ENCODE measurements around the gene PPP2R5C. TPM values are rescaled to one million over a fixed set of nuclear protein-coding genes. Genes with fewer than 3 reads are reported as not detected.
A peak's percentile ranks its signal among the peaks of the same experiment; 100 is the strongest.

Gene PPP2R5C
- total RNA-seq, 2 experiments from 2014 or later, result 238 to 242 TPM

DNA sequence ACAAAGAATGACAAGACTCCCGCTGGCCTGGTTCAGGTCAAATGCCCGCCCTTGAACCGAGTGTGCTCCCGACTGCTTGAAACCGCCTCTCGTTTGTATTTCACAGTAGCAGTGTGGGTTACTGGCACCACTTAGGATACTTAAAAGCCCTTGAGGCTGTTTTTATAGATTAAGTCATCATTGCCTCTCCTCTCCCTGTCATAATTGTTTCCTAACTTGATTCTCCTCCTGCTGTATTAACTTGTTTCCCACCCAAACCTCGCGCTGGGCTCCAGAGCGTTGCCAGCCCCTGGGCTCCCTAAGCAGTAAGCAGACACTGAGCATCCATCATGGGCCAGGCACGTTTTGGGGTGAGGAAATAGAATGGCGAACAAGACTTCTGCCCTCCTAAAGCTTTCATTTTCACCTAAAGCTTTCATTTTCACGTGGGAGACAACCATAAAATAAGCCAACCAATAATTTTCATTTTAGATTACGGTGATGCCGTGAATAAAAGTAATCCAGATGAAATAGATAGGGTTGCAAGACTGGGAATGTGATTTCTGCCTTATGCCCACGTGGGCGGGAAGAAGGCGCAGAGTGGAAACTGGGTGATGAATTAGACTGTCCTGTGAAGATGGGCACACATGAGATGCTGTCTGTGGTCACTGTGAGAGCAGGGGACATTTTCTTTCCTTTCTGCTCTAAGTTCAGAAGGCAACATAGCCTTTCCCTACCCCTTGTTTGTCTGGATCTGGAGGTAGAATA lies 97.5 kb downstream of the PPP2R5C start:
- Mint-ChIP-seq H3K4me1 (ENCODE audit: low read depth) (peaks cover 76% of the 10 kb centered on the region), H3K36me3 (ENCODE audit: low read depth) (peaks cover 49% of the 10 kb centered on the region), H3K9me3 (no peaks in the 10 kb centered on the region), H3K4me3 (peak overlapping the region; percentile 55), H3K27me3 (no peaks in the 10 kb centered on the region), H3K27ac (peak overlapping the region; percentile 92)
- intact Hi-C loops (cut with micrococcal nuclease), result no loop called here
- no peak for DNase-seq
- ChIA-PET CTCF (interaction anchor here (1.8 to 3.6 kb wide), 2 partner anchors 14 to 88 kb away, joined by 5 to 11 read pairs; no protein-coding TSS in a partner anchor), POLR2A (interaction anchor here (0.9 to 1.2 kb wide), 3 partner anchors 8 to 16 kb away, joined by 4 read pairs; no protein-coding TSS in a partner anchor)
- no peak for TF ChIP-seq CTCF (IDR thresholded peaks at IDR 0.05)
- ATAC-seq, result peak; percentile 37

GRCh38 chr14:101859538-101859902 lies 98.0 kb downstream of the PPP2R5C start:
- POLR2A ChIA-PET, result interaction anchor here (0.6 to 1.2 kb wide), 5 partner anchors 8 to 32 kb away, joined by 3 to 4 read pairs (median 4); no protein-coding TSS in a partner anchor
- Mint-ChIP-seq H3K27me3 (no peaks in the 10 kb centered on the region), H3K36me3 (ENCODE audit: low read depth) (peaks cover 51% of the 10 kb centered on the region), H3K27ac (peak overlapping the region; percentile 92), H3K4me3 (peak overlapping the region; percentile 55), H3K4me1 (ENCODE audit: low read depth) (peaks cover 71% of the 10 kb centered on the region), H3K9me3 (no peaks in the 10 kb centered on the region)
- CTCF ChIA-PET, result interaction anchor here (1.8 to 3.6 kb wide), 2 partner anchors 15 to 89 kb away, joined by 5 to 11 read pairs; no protein-coding TSS in a partner anchor
- intact Hi-C loops (cut with micrococcal nuclease), result no loop called here
- TF ChIP-seq CTCF (IDR thresholded peaks at IDR 0.05), result no peak
- DNase-seq, result no peak
- peak; percentile 57 for ATAC-seq

- Mint-ChIP-seq H3K36me3 (ENCODE audit: low read depth) (peaks cover 51% of the 10 kb centered on the region), H3K4me3 (no peak overlapping the region), H3K4me1 (ENCODE audit: low read depth) (peaks cover 68% of the 10 kb centered on the region), H3K9me3 (no peaks in the 10 kb centered on the region), H3K27me3 (no peaks in the 10 kb centered on the region), H3K27ac (peak overlapping the region; percentile 92)
- DNase-seq (no peak), ATAC-seq (peak; percentile 26)
- ChIA-PET POLR2A (interaction anchor here (0.6 to 1.2 kb wide), 5 partner anchors 9 to 32 kb away, joined by 3 to 4 read pairs (median 4); no protein-coding TSS in a partner anchor), CTCF (interaction anchor here (1.8 to 3.6 kb wide), 2 partner anchors 15 to 89 kb away, joined by 5 to 11 read pairs; no protein-coding TSS in a partner anchor)
- intact Hi-C loops (cut with micrococcal nuclease), result no loop called here
- no peak for TF ChIP-seq CTCF (IDR thresholded peaks at IDR 0.05)
These were observed 98.4 kb downstream of the PPP2R5C start for GRCh38 chr14:101859958-101860357.

DNA sequence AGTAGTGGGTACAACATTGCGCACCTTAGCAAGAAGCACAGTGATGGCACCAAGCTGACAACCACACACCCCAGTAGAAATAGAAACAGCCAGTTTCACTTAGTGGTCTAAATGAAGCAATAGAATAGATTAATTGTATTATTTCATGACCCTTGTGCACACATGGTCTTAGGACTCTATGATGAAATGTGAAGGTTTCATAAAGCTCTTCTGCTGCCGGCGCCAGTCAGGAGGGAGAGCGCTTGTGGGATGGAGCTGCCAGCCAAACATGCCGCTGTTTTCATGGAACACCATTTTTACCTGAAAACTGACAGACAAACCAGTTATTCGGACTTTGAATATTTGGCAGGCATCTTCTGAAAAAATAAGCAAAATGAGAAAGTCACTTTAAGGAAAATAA lies 100.0 kb downstream of the PPP2R5C start:
- Mint-ChIP-seq H3K4me1 (ENCODE audit: low read depth) (peaks cover 55% of the 10 kb centered on the region), H3K4me3 (no peak overlapping the region), H3K27ac (peak overlapping the region; percentile 13), H3K36me3 (ENCODE audit: low read depth) (peaks cover 50% of the 10 kb centered on the region), H3K9me3 (no peaks in the 10 kb centered on the region), H3K27me3 (no peaks in the 10 kb centered on the region)
- DNase-seq, result no peak
- ChIA-PET POLR2A (interaction anchor here (0.9 to 1.3 kb wide), 3 partner anchors 15 to 38 kb away, joined by 3 to 6 read pairs (median 4); no protein-coding TSS in a partner anchor), CTCF (interaction anchor here (1.6 to 3.6 kb wide), 3 partner anchors 14 to 17 kb away, joined by 4 to 11 read pairs (median 6); no protein-coding TSS in a partner anchor)
- ATAC-seq, result no peak
- TF ChIP-seq CTCF (IDR thresholded peaks at IDR 0.05), result no peak
- intact Hi-C loops (cut with micrococcal nuclease), result no loop called here

DNA sequence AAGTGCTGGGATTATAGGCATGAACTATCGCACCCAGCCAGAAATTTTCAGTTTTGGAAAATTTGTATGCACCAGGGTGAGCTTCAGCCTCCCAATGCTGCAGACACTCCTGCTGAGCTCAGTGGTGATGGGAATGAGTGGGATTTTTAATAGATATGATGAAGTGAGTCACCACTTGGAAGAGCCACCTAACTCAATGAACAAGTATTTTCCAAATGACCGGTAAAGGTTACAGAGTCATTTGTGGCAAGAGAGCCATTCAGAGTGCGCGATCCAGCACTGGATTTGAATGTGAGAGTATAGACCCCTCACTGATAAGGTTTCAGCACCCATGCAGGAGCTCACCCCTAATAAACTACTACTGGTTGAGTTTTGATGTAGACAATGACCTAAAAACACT lies 100.7 kb downstream of the PPP2R5C start:
- ATAC-seq, result no peak
- H3K36me3 Mint-ChIP-seq (ENCODE audit: low read depth), result peaks cover 44% of the 10 kb centered on the region
- POLR2A ChIA-PET, result interaction anchor here (1.1 to 1.5 kb wide), 4 partner anchors 13 to 41 kb away, joined by 3 to 6 read pairs (median 4); no protein-coding TSS in a partner anchor

More for the DNA sequence above, 100.7 kb downstream of the PPP2R5C start:
- peaks cover 49% of the 10 kb centered on the region for H3K4me1 Mint-ChIP-seq (ENCODE audit: low read depth)
- H3K27me3 Mint-ChIP-seq, result no peaks in the 10 kb centered on the region
- no peaks in the 10 kb centered on the region for H3K9me3 Mint-ChIP-seq
- CTCF ChIA-PET, result interaction anchor here (1.6 to 3.6 kb wide), 4 partner anchors 13 to 91 kb away, joined by 4 to 11 read pairs (median 6); no protein-coding TSS in a partner anchor
- intact Hi-C loops (cut with micrococcal nuclease), result no loop called here
- H3K4me3 Mint-ChIP-seq, result no peak overlapping the region
- DNase-seq, result no peak
- TF ChIP-seq CTCF (IDR thresholded peaks at IDR 0.05), result no peak
- H3K27ac Mint-ChIP-seq, result peak overlapping the region; percentile 10
